ENCODE measurements around the gene ENTPD7.
"Not testable (repeated sequence)": the region's sequence is repeated elsewhere in the genome, so short reads cannot be mapped to it uniquely, and the experiment has no call there.

Gene ENTPD7

DNA sequence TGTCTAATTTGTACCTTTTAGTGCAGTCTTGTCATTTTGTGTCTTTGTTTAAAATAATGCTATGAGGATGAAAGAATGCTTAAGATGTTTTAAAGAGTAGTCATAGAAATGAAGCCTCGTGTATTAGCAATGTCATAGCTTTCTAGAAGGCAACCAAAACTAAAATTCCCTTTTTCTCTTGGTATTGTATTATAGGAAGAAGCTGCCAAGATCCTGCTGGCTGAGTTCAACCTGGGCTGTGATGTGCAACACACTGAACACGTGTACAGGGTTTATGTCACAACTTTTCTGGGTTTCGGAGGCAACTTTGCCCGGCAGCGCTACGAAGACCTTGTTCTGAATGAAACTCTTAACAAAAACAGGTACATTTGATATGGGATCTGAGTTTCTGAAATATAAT, 36.5 kb downstream of the ENTPD7 start:
- no peak for DNase-seq

DNA sequence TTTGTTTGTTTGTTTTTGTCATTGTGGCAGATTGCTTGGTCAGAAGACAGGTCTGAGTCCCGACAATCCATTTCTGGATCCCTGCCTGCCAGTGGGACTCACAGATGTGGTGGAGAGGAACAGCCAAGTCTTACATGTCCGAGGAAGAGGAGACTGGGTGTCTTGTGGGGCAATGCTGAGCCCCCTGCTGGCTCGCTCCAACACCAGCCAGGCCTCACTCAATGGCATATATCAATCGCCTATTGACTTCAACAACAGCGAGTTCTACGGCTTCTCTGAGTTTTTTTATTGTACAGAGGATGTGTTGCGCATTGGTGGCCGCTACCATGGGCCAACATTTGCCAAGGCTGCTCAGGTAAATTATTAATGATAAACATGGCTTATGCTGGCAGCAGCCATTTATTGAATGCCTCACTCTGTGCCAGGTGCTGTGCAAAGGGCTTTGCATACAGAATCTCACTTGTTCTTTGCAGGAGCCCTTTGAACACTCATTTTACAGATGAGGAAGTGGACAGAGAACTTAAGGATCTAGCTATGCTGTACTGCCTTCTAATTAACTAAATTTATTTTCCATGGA, 39.3 kb downstream of the ENTPD7 start:
- DNase-seq, result peak; percentile 4

DNA sequence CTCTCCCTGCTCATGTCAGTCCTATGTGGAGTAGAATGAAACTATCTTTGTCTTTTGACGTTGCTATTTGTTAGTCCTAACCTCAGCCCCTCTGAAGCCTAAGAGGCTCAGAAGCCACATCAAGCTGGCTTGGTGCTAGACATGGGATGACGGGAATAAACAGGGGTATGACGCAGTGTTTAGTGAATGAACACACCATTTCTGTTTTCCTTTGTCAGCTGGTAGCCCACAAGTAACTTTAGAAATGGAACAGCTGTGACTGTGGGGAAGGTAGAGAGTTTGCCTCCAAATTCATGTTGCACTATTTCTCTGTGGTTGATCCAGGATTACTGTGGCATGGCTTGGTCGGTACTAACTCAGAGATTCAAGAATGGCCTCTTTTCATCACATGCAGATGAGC, 41.3 kb downstream of the ENTPD7 start:
- DNase-seq, result no peak

DNA sequence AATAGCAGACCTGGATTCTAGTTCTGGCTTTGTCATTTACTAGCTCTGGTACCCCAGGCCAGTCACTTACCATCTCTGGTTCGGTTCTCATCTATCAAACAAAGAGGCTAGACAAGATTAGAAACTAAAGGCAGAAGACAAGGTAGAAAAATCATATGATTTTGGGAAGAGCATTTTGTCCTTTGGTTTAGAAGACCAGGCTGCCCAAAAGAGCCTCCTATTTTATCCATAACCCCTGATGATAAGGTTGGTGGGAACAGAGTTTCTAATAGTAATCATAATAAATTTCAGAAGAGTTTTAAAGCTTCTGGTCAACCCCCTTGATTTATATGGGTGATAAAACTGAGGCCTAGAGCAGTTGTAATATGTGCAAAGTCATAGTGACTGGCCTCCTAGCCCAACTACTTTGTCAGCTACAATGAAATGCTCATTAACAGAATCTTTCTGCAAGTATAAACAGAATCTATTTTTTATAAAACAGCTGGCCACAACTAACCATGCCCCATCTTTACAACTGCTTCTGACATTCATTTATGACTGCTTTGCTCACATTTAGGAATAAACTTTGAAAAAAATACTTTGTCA, 49.2 kb downstream of the ENTPD7 start:
- no peak for DNase-seq

DNA sequence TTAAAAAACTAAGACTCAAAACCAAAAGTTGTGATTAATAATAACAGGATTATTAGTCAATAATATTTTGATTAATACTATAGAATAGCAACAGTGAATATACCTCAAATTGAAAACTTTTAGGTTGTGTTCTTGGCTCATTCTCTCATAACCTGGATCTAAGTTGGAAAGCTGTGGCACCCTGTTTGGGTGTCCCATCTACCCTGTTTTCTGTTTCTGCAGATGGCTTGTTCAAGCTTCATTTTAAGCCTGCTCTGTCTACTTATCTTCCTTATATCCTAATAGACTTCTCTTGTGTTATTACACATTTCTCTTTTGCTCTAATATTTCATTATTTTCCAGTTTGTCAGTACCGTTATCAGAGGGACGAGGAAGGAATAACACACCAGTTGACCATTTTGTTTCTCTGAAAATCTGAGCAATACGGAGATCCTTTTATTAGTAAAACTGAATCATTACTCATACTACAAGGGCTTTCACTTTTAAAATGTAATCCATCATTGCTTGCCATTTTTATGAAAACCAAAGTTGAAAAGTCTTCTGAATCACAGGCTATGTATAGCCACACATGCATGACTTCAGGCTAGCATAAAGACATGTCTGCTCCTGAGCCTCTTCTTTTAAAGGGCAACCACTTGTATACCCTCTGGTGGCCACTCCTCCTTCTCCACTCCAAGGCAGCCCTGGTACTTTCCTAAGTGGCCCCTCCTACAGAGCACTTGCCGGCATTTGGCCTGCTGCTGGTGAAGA, 50.3 kb downstream of the ENTPD7 start:
- no peak for DNase-seq

DNA sequence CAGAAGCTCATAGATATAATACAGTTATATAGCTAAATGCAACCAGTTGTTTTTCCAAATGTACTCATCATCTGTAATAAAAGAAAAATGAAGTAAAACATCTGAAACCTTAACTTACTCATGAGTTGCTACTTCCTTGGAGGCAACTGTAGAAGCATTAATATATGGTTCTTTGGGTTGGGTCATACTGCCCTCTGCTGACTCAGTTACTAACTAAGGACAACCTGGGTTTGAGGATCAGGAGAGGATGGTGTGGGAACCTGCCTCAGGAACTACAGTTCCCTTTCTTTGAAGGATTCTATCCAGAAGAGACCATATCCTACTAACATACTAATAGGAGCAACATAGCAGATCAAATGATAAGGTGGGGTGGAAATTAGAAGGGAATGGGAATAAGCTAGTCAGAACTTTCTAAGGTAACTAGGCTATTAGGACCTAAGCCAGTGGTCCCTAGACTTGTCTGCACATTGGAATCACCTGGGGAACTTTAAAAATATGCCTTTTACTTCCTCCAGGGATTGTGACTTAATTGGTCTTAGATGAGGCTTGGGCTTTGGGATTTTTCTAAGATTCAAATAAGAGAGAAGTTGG, 51.9 kb downstream of the ENTPD7 start:
- peak; percentile 37 for DNase-seq

DNA sequence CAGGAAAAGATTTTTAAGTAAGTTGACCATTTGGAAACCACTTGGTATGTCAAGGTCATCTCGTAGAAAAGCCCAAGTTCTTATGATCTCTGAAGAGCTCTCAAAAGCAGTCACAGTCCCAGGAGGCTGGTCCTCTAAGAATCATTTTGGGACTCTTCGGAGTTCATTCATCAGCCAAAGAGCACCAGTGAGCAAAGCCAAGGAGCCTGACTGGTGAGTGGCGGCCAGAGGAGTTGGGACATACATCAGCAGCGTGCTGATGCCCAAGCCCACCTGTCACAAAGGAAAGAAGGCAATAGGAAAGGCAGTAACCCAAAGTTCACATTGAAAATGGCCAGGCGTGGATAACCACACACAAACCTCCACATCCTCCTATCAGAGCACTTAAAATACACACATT, 55.1 kb downstream of the ENTPD7 start:
- no peak for DNase-seq

DNA sequence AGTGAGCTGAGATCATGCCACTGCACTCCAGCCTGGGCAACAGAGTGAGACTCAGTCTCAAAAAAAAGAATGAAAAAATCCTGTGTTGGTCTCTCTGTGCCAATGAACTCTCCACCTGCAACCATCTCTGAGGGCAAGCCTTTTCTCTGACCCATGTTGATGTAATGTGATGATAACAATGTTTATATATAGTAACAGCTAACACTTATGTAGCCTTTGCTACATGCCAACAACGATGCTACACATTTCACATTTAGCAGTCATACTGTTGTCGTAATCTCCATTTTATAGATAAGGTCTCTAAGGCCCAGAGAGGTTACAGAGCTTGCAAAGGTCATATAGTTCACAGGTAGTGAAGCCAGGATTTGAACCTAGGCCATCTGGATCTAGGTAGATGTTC, 61.1 kb downstream of the ENTPD7 start:
- DNase-seq, result no peak

DNA sequence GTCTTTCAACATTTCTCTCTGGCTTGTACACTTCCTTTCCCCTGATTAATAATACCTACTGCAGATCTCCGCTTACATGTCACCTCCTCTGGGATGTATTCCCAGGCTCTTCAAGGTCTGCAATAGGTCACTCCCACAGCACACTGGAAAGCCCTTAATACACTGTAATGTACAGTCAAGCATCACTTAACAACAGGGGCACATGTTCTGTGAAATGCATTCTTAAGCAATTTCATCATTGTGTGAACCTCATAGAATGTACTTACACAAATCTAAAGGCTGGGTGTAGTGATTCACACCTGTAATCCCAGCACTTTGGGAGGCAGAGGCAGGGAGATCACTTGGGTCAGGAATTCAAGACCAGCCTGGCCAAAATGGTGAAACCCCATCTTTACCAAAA, 70.7 kb downstream of the ENTPD7 start:
- DNase-seq, result no peak

DNA sequence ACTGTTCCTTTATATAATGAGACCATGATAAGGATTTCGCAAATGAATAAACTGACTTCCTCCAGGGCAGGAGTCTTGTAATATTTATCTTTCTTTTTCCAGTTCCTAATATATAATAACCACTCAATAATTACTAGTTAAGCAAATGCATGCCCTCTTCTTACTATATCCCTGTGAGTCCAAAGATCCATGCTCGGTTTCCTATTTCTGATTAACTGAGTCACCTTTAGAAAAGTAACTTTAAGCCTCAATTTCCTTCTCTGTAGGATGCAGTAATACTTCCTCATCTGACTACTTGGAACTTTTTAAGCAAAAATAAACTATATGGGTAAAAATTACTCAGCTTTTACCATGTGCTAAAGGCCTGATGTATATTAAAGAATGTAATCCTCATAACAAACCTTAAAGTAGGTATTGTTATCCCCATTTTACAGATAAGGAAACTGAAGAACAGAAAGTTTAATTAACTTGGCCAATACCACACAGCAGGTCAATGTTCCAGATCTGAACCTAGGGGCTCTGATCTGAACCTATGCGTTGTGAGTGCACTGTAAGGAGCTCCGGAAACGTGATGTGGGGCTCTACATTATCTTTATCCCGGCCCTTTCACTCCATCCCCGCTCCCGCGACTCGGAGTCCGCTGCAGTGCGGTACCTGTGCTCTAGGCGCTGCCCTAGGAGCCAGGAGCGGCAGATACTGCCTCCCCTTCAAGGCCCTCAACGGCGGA, 72.2 kb downstream of the ENTPD7 start:
- DNase-seq, result no peak

DNA sequence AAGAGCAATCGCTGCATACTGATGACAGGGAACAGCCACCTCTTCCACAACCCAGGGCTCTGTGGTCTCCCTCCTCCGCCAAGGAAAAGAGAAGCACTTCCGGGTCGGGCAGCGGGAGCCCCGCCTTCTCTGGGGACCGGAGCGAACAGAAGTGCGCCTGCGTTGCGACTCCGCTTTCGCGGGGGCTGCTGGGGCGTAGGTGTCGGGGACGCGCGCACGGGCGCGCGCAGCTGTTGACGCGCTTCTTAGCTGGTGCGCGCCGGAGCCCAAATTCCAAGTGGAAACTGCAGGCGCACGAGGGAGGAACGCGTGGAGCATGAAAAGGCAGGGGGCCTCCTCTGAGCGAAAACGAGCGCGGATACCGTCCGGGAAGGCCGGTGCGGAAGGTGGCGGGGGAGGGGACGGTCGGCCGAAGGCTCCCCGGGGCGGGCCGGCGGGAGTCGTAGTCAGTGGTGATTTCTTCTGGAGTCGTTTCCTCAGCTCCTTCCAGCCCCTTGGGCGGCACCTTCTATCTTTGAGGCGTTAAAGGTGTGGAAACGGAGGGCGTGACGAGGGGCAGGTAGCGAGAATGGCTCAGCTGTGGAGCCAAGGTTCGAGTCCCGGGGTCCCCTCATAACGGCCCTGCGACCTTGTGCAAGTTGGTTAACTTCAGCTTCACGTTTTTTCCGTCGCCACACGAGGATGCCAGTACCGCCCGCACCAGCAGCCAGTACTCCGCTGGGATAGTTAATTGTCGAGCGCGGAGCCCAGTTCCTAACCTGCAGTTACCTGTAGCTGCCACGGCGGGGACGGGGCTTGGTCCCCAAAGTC, 72.9 kb downstream of the ENTPD7 start, which contains the start of the genes COX15 and CUTC:
Gene COX15, minus strand, starts transcription at position 95 of the 810 bp plus-strand sequence. Its CDS starts 78 bp downstream, at position 17.
Gene CUTC, plus strand, starts transcription at position 202 of the 810 bp plus-strand sequence. Its CDS starts 115 bp downstream, at position 317.
- peak; percentile 96 for DNase-seq

DNA sequence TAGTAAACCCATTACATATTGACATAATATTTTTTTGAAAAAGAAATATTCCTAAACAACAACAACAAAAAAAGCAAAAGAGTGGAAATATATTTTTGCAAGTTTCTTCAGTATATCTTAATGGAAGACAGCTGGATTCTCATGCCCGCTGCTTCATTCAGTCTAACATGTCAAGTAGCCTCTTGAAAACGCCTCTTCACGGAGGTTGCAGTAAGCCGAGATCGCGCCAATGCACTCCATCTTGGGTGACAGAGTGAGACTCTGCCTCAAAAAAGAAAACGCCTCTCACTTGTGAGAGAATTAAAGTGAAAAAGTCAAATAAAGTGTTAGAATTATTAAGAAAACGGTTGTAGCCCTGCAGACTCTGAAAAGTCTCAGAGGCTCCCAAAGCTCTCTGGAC, 74.1 kb downstream of the ENTPD7 start:
- peak; percentile 7 for DNase-seq

DNA sequence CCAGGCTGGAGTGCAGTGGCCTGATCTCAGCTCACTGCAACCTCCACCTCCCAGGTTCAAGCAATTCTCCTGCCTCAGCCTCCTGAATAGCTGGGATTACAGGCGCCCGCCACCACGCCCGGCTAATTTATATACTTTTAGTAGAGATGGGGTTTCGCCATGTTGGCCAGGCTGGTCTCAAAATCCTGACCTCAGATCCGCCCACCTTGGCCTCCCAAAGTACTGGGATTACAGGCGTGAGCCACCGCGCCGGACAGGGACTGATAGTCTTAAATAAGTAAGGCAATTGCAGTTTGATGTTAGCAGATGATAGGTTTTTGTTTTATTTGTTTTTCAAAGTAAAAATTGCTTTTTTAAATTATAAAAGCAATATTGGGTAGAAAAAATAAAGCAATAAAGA, 74.8 kb downstream of the ENTPD7 start:
- DNase-seq, result not testable (repeated sequence)

DNA sequence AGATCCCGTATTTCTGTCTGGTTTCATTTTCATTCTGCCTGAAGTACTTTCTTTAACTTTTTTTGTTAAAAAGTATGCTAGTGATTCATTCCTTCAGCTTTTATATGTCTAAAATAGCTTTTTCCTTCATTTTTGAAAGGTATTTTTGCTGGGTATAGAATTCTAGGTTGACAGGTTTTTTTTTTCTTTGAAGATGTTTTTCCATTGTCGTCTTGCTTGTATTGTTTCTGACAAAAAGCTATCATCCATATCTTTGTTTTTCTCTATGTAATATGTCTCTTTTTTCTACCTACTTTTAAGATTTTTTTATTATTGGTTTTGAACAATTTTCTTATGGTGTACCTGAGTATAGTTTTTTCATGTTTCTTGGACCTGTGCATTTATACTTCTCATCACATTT, 81.0 kb downstream of the ENTPD7 start:
- no peak for DNase-seq

DNA sequence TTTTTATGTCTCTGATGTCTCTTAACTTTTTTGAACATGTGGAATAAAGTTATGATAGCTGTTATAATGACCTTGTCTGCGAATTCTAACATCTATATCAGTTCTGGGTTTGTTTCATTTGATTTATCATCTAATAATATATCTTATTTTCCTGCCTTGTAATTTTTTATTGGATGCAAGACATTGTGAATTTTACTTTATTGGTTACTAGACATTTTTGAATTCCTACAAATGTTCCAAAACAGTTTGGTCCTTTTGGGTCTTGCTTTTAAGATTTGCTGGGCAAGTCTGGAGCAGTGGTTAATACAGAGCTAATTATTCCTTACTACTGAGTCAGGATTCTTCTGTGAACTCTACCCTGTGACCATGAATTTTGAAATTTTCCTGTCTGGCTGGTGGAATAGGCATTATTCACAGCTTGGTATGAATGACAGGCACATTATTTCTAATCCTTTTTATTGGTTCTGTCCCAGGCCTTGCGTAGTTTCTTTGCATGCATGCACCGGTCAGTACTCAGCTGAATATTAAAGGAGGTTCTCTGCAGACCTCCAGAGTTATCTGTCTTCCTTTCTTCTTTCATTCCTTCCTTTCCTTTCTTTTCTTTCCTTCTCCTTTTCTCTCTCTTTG, 81.7 kb downstream of the ENTPD7 start:
- DNase-seq, result no peak

DNA sequence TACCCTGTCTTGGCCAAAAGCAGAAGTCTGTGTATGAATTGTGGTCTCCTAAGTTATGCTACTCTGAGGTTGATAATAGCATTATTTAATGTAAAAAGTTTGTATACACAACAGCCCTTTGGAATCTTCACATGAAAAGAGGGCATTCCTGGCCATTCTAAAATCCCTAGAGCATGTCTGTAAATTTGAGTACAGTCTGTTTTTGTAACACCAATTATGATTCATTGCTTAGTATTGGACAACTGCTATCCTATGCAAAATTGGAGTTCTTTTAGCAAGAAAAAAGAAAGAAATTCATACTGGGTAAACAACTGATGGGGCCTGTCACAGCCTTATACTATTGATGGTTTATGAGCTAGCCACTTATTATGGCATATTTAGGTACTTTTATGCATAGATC, 82.9 kb downstream of the ENTPD7 start:
- no peak for DNase-seq

DNA sequence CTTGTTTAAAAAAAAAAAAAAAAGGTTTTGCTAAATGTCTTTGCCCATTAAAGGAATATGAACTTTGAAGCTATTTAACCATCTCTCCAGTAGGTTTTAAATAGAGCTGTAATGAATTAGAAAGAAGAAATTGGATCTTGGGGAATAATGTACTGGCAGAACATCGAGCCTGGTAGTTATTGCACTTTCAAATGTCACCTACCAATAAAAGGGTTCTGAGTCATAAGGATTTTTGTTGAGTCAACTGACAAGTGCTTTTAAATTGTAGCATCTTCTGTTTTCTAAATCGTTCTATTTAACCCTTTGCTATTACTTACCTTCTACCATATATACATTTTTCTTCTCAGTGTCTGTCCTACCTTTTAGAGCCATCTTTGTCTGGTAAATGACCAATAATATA, 83.4 kb downstream of the ENTPD7 start:
- DNase-seq, result no peak

DNA sequence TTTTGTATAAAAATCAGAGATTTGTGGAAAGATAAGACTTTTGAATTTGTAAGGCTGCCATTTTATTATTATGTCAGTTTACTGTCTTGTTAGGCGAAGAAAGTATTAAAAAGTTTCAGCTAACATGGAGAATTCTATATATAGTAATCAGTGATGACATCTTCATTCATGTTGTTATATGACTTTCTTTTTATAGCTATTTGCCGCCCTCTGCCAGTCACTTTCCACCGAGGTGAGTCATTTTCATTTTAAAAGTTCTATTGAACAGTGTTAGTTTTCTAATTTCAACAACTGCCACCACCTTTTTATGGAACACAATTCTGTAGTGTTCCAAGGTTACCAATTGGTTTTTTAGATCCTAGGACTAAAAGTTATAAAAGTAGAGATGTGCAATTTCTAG, 84.5 kb downstream of the ENTPD7 start:
- DNase-seq, result no peak

DNA sequence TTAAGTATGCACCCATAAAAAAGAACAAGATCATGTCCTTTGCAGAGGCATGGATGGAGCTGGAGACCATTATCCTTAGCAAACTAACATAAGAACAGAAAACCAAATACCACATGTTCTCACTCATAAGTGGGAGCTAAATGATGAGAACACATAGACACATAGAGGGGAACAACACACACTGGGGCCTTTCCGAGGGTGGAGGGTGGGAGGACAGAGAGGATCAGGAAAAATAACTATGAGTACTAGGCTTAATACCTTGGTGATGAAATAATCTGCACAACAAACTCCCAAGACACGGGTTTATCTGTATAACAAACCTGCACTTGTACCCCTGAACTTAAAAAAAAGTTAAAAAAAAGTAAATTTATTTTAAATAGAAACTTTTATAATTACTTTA, 86.9 kb downstream of the ENTPD7 start:
- not testable (repeated sequence) for DNase-seq

DNA sequence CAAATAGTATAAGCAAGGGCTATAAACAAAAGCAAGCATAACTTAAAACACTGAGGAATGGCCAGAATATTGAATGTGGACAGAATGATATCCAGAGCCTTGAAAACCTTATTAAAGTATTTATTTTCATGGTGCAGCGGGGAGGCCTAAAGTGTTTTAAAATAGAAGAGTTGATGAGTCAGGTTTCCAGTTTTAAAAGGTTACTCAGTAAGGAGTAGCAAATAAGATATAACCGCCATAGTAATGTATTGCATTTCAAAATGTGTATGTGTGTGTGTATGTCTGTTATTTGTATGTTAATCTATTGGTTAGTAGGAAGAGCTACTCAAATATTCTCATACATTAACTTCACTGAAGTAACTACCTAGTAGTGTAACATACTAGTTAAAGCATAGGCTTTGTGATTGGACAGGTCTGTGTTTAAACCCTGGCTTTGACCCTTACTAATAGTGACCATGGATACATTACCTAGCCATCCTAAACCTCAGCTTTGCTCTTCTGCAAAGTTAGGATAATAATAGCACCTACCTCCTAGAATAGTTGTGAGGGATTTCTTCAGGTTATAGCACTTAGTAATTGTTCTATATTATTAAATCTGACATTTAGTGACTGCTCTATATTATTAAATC, 89.6 kb downstream of the ENTPD7 start:
- no peak for DNase-seq

DNA sequence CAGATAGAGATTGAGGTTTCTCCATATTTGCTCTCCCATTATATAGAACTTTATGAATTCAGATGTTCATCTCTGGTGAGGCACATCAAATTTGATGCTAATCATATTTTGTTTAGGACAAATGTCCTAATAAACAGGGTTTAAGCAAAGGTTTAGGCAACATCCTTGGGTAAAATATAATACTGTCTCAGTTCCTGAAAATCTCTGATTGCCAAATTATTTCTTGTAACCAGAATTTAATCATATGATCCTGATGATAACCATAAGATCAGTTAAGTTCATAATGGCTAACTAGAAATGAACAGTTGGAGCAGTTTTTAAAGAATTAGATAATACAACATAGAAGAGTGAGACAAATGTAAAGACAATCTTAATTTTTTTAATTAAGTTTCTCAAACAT, 91.3 kb downstream of the ENTPD7 start:
- DNase-seq, result no peak

Data from CD4-positive, alpha-beta T cell treated with Interleukin-17A for 4 hours (primary cell).